Measurements from ENCODE around the gene SH3RF3. TPM values are rescaled to one million over a fixed set of nuclear protein-coding genes. Genes with fewer than 3 reads are reported as not detected.

Gene SH3RF3
- total RNA-seq, 1 experiment from 2014 or later: 0.30 TPM

DNA sequence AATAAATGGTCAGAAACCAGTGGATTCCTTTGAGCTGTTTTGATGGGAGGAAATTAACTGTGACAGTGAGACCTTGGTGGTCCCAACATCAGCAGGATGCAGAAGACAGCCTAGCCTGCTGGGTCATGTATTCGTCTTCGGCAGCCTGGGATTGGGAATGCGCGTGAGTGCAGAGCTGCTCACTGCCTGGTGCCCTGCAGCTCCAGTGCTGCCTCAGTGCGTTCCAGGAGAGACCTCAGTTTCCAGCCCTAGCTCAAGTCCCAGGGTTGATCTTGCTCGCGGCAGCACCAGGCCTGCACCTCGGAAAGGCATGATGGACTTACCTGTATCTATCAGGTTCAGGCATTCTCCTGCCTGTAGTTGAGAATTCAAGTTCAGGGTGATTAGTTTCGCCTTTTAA is 203.9 kb downstream of the SH3RF3 start:
- H3K9me3 ChIP-seq (replicated peaks): 0 out of 2 replicates have a peak, but pooled peaks cover under 1% of the 10 kb centered on the region
- no peak overlapping the region for H3K4me3 ChIP-seq
- no peaks in the 10 kb centered on the region for H3K27me3 ChIP-seq
- peaks cover 6% of the 10 kb centered on the region for H3K4me1 ChIP-seq
- DNase-seq: no peak
- no peak overlapping the region for H3K27ac ChIP-seq
- no peaks in the 10 kb centered on the region for H3K36me3 ChIP-seq

DNA sequence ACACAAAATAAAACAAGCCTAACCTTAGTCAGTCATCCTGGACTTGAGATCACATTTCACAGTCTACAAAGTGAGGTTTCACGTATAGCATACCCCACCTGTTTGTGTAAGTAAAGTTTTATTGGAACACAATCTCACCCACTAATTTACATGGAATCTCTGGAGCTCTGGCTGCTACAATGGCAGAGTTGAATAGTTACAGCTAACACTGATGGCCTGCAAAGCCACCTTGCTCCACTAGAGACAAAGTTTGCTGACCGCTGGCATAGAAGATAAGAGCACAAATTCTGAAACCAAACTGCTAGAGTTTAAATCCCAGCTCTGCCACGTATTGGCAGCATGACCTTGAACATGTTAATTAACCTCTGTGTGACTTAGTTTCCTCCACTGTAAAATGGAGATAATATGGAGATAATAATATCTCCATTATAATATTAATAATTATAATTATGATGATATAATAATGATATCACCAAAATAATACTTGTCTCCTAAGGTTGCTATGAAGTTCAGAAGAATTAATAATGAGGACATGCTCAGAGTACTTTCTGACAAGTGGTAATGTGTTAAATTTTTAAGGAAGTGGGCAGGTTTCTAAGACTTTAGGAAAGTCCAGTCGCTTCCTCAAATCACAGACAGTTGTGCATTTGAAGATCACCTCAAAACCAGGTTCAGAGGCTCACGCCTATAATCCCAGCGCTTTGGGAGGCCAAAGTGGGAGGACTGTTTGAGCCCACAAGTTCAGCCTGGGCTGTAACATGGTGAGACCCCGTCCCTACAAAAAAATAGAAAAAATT is 204.6 kb downstream of the SH3RF3 start:
- Histone ChIP-seq H3K27me3 (no peaks in the 10 kb centered on the region), H3K4me3 (no peak overlapping the region), H3K27ac (no peak overlapping the region), H3K4me1 (peaks cover 6% of the 10 kb centered on the region), H3K9me3 (replicated peaks) (no peaks in the 10 kb centered on the region), H3K36me3 (no peaks in the 10 kb centered on the region)
- DNase-seq: no peak

DNA sequence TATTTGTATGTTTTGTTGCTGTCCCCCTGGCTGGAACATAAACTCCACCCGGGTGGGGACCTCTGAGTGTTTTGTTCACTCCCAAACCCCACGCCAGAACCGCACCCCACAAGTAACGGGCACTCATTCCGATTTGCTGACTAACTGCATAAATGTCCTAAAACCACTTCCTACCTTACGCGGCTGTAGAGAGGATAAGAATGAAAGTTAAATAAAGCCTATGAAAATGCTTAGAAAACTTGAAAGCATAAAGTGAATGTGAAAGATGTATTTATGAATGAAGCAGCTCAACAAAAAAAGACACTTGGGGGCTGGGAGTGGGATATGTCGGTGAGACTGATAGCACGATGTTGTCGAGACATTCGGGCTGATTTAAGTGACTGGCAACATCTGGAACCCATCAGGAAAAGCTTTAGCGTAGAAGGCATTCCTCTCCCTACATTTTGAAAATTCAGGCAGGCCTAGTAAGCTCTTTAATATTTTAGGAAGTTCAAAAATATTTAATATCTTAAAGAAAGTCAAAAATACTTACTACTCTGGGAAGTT is 206.7 kb downstream of the SH3RF3 start:
- Histone ChIP-seq H3K36me3 (no peaks in the 10 kb centered on the region), H3K4me1 (peaks cover 6% of the 10 kb centered on the region), H3K4me3 (no peak overlapping the region), H3K27me3 (no peaks in the 10 kb centered on the region), H3K27ac (no peak overlapping the region), H3K9me3 (replicated peaks) (no peaks in the 10 kb centered on the region)
- DNase-seq: no peak

DNA sequence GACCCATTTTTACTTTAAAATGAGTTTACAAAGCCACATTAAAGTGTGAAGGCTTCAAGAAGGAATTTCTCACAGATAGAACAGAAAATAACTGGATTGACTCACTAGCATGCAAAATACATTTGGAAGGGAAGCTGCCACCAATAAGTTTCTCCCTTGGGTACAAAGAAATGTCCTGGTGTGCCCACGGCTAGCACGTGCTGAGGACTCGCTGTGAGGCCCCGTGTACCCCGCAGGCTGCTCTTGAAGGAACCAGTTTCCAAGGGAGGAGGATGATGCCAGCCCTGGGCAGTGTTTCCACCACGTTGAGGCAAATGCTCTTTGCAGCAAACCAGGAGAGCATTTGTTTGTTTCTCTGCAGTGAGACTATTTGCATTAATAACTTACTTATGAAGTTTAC is 207.3 kb downstream of the SH3RF3 start:
- no peaks in the 10 kb centered on the region for H3K36me3 ChIP-seq
- H3K27me3 ChIP-seq: no peaks in the 10 kb centered on the region
- DNase-seq: no peak
- no peaks in the 10 kb centered on the region for H3K9me3 ChIP-seq (replicated peaks)
- H3K4me3 ChIP-seq: no peak overlapping the region
- no peak overlapping the region for H3K27ac ChIP-seq
- peaks cover 6% of the 10 kb centered on the region for H3K4me1 ChIP-seq

DNA sequence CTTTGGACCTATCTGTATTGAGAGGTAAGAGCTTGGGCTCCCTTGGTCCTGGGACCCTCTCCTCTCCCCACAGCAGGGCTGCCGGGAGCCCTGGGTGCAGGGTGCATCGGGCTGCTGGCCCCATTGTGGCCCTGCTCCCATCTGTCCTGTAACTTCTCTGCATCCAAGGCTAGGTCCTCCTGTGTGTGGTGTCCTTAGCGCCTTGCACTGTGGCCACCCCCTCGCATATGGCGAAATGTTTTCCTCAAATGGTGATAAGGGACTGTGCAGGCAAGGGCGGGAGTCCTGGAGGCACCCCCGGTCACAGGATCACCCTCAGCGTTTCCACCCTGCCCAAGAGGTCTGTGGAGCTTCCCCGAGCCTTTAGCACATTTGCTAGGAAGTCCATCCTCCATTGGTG is 208.2 kb downstream of the SH3RF3 start:
- Histone ChIP-seq H3K36me3 (no peaks in the 10 kb centered on the region), H3K27ac (no peak overlapping the region), H3K4me3 (no peak overlapping the region), H3K27me3 (no peaks in the 10 kb centered on the region), H3K4me1 (peaks cover 6% of the 10 kb centered on the region), H3K9me3 (replicated peaks) (no peaks in the 10 kb centered on the region)
- no peak for DNase-seq

DNA sequence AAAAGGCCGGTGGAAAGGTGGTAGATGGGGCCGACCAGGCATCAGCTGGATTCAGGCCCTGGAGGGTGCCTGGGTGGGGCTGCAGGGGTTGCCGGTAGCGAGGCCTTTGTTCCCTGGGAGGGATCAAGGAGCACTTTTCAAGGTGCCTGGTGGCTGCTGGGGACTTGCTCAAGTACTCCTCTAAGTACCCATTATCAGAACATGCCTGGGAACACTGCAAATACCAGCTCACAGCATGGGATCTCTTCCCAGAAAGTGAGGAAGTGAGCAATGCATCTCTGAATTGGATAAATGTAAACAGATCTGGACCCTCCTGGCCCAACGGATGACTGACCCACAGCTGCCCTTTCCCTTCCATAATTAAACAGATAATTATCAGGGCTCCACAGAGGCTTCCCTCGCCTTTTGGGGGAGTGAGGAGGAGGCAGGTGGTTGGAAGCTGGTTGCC is 210.5 kb downstream of the SH3RF3 start:
- no peaks in the 10 kb centered on the region; the same call in 1 of the 2 replicates for H3K27me3 ChIP-seq
- no peaks in the 10 kb centered on the region for H3K9me3 ChIP-seq (replicated peaks)
- H3K27ac ChIP-seq: no peak overlapping the region
- H3K36me3 ChIP-seq: no peaks in the 10 kb centered on the region
- no peak for DNase-seq
- H3K4me1 ChIP-seq: 0 out of 2 replicates have a peak, but pooled peaks cover 2% of the 10 kb centered on the region
- H3K4me3 ChIP-seq: no peak overlapping the region

GRCh38 chr2:109340381-109340780 is 211.4 kb downstream of the SH3RF3 start:
- H3K4me1 ChIP-seq: 0 out of 2 replicates have a peak, but pooled peaks cover 2% of the 10 kb centered on the region
- H3K27ac ChIP-seq: no peak overlapping the region

GRCh38 chr2:109341355-109342255 is 212.6 kb downstream of the SH3RF3 start:
- Histone ChIP-seq H3K27me3 (no peaks in the 10 kb centered on the region; the same call in 1 of the 2 replicates), H3K36me3 (no peaks in the 10 kb centered on the region), H3K4me3 (no peak overlapping the region), H3K9me3 (replicated peaks) (no peaks in the 10 kb centered on the region), H3K27ac (no peak overlapping the region), H3K4me1 (no peaks in the 10 kb centered on the region; the same call in 1 of the 2 replicates)
- no peak for DNase-seq

More at GRCh38 chr2:109340381-109340780, 211.4 kb downstream of the SH3RF3 start:
- no peak for DNase-seq
- Histone ChIP-seq H3K9me3 (replicated peaks) (no peaks in the 10 kb centered on the region), H3K27me3 (no peaks in the 10 kb centered on the region; the same call in 1 of the 2 replicates), H3K36me3 (no peaks in the 10 kb centered on the region), H3K4me3 (no peak overlapping the region)

DNA sequence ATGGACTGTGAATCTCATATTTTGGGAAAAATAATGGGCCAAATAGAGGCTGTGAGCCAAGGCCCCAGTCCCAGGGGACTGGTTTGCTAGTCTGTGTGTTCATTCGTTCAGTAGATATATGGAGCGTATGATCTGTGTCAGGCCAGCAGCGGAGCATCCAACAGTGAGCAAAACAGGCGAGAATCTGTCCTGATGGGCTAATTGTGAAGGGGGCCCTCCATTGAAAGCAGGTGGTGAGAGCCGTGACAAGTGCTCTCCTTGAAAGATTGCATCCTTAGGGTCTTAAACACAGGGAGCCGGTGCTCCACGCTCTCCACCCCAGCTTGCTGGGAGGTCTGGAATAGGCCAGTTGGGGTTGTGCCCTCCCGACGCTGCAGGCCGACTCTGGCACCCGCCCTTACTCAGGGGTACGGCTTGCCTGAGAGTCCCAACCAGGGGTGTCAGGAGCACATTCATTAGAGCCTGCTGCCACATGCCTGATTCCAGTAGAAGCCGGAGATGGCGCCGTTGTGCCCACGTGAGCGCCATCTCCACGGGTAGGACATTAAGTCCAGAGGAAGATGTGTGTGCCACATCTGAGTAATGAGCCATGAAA is 213.3 kb downstream of the SH3RF3 start:
- no peaks in the 10 kb centered on the region; the same call in 1 of the 2 replicates for H3K27me3 ChIP-seq
- H3K4me1 ChIP-seq: no peaks in the 10 kb centered on the region; the same call in 1 of the 2 replicates
- DNase-seq: no peak
- no peaks in the 10 kb centered on the region for H3K36me3 ChIP-seq
- no peak overlapping the region for H3K27ac ChIP-seq
- H3K9me3 ChIP-seq (replicated peaks): no peaks in the 10 kb centered on the region
- no peak overlapping the region for H3K4me3 ChIP-seq

- Histone ChIP-seq H3K9me3 (replicated peaks) (no peaks in the 10 kb centered on the region), H3K4me1 (no peaks in the 10 kb centered on the region; the same call in 1 of the 2 replicates), H3K27me3 (no peaks in the 10 kb centered on the region; the same call in 1 of the 2 replicates), H3K27ac (no peak overlapping the region), H3K36me3 (no peaks in the 10 kb centered on the region), H3K4me3 (no peak overlapping the region)
- no peak for DNase-seq
These were observed 213.9 kb downstream of the SH3RF3 start for GRCh38 chr2:109342930-109343329.

DNA sequence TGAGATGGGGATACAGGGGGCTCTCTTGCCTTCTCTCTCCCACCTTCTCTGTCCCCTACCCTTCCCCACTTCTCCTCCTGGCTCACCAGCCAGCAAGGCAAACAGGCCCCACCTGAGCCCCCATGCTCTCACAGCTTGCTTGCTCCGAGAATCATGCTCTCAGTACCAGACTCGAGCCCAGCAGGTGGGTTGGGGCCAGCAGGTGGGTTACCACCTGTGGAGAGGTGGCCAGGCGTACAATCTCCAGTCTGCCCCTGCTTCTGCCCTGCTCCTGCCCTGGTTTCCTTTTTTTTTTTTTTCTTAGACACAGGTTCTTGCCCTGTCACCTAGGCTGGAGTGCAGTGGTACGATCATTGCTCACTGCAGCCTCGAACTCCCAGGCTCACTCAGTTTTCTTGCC is 214.5 kb downstream of the SH3RF3 start:
- Histone ChIP-seq H3K36me3 (no peaks in the 10 kb centered on the region), H3K4me1 (no peaks in the 10 kb centered on the region; the same call in 1 of the 2 replicates), H3K4me3 (no peak overlapping the region), H3K27me3 (no peaks in the 10 kb centered on the region; the same call in 1 of the 2 replicates), H3K9me3 (replicated peaks) (no peaks in the 10 kb centered on the region), H3K27ac (no peak overlapping the region)
- no peak for DNase-seq

GRCh38 chr2:109344270-109344805 is 215.3 kb downstream of the SH3RF3 start:
- H3K4me1 ChIP-seq: no peaks in the 10 kb centered on the region; the same call in 1 of the 2 replicates
- H3K27ac ChIP-seq: no peak overlapping the region
- H3K36me3 ChIP-seq: no peaks in the 10 kb centered on the region
- no peaks in the 10 kb centered on the region for H3K9me3 ChIP-seq (replicated peaks)
- H3K27me3 ChIP-seq: no peaks in the 10 kb centered on the region; the same call in 1 of the 2 replicates
- DNase-seq: no peak
- no peak overlapping the region for H3K4me3 ChIP-seq

DNA sequence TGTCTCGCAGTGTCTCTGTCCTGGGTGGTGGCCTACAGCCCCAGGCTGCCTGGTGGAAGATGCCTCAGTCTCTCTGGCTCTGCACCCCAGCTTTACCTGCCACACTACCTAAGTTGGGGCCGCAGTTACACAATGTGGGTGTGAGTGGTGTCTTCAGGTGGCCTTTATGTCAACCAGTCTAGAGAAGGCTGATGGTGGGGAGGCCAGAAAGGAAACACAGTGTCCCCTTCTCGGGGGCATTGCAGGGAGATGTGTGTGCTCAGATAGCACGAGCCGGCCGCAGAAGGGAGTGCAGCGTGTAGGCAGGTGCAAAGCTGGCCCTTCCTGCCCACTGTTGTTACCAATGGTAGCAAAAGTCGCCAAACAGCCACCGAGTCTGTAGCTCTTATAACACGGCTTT is 216.1 kb downstream of the SH3RF3 start:
- Histone ChIP-seq H3K27ac (no peak overlapping the region), H3K4me1 (no peaks in the 10 kb centered on the region; the same call in 1 of the 2 replicates), H3K9me3 (replicated peaks) (no peaks in the 10 kb centered on the region), H3K36me3 (no peaks in the 10 kb centered on the region), H3K27me3 (no peaks in the 10 kb centered on the region; the same call in 1 of the 2 replicates), H3K4me3 (no peak overlapping the region)
- no peak for DNase-seq
